Lower leg skin (tissue), 3 donors: ENCODE results near the gene LRFN2.

ENCODE experiments used
- CTCF ChIP-seq, 3 donors: fragments of 450-650 bp; IDR thresholded peaks; one replicate each; pipeline ENCODE4 v1.5.1; 2016; ENCODE audit warnings: antibody characterized with exemption in 3 of 3, mild to moderate bottlenecking in 3 of 3, moderate library complexity in 2 of 3
- POLR2A ChIP-seq, 2 donors: fragments of 450-650 bp; IDR thresholded peaks; one replicate each; pipeline ENCODE4 v1.6.1; 2016 to 2017; ENCODE audit warnings: antibody characterized with exemption in 2 of 2, mild to moderate bottlenecking in 1 of 2, moderate library complexity in 1 of 2

- TF ChIP-seq CTCF (IDR thresholded peaks at IDR 0.05), result no peak
- TF ChIP-seq POLR2A (IDR thresholded peaks at IDR 0.05), result no peak
These were observed 209.9 kb downstream of the LRFN2 start for GRCh38 chr6:40377173-40377806.
